Right cardiac atrium (tissue), 5 donors: ENCODE results near the gene OR2AJ1. TPM values are rescaled to one million over a fixed set of nuclear protein-coding genes. Genes with fewer than 3 reads are reported as not detected.

Experiments used
- ATAC-seq, 2 donors: fragments of 200-7000 bp; cut with Tn5 transposase; one replicate each; pipeline versions ENCODE4 v1.8.0 to v1.9.1; 2020; ENCODE audit warnings: moderate library complexity in 2 of 2, mild to moderate bottlenecking in 1 of 2
- DNase-seq, 3 donors: peaks; one replicate each; pipeline ENCODE4 v3.0.0-alpha.2; 2020
- H3K27ac ChIP-seq: one replicate; pipeline ENCODE4 v1.5.1; 2013; ENCODE audit warnings: mild to moderate bottlenecking, low read length, control low read depth, moderate library complexity
- H3K27me3 ChIP-seq: one replicate; pipeline ENCODE4 v1.6.1; 2013; ENCODE audit not compliant: control insufficient read depth, insufficient read depth
- H3K4me1 ChIP-seq: one replicate; pipeline ENCODE4 v1.6.1; 2013; ENCODE audit warnings: low read length; ENCODE audit not compliant: control insufficient read depth, insufficient read depth
- H3K4me3 ChIP-seq: one replicate; pipeline ENCODE4 v1.5.1; 2013; ENCODE audit warnings: low read length, control low read depth
- H3K9me3 ChIP-seq: one replicate; pipeline ENCODE4 v1.6.1; 2013; ENCODE audit warnings: low read length; ENCODE audit not compliant: control insufficient read depth
- WGBS: extraction: QIAGEN DNeasy Blood & Tissue Kit; methylation state at CpG from one replicate; pipeline ENCODE4 v1.1.7; 2013; 5-methylcytosine and 5-hydroxymethylcytosine counted together
- intact Hi-C, 4 donors: fragments of 100-400 bp; cut with DNase I; formaldehyde crosslinking; loops; one replicate each; pipeline versions ENCODE4 v1.11.0 to v1.14.0; 2022 to 2023
- polyA plus RNA-seq: library from polyadenylated mRNA; stranded (reverse); fragments of 200-250 nt; gene quantifications from one replicate; pipeline ENCODE4 v1.2.3, GENCODE V29; 2013
- total RNA-seq, 4 donors: library from RNA; stranded (reverse); fragmentation: NEBNext Ultra II Directional; extraction: Animal tissue kit (Norgen Biotek cat#: 25700); gene quantifications; one replicate each; pipeline ENCODE4 v1.2.1, GENCODE V29; 2021
- donor health status: healthy with polysubstance abuse.
- donor health status: DM: no; HTN: yes; CAD: no.
- donor health status: DM: no; HTN: no; CAD: no.
- donor health status: DM: no; HTN: yes; CAD: no; lungs with severe emphysema.
- donor health status: DM: yes; HTN: yes; CAD: no.

OR2AJ1 gene
- total and polyA plus RNA-seq, 5 donors = not detected

GRCh38 chr1:247962911-247963588, 38.4 kb downstream of the OR2AJ1 start:
- ATAC-seq (no peak), DNase-seq (no peak)
- H3K4me1 ChIP-seq = no peaks in the 10 kb centered on the region
- H3K27me3 ChIP-seq = no peaks in the 10 kb centered on the region
- no peak overlapping the region for H3K27ac ChIP-seq
- 61% methylated on average over 4 of the region's 4 CpGs for WGBS
- no peak overlapping the region for H3K4me3 ChIP-seq
- no peaks in the 10 kb centered on the region for H3K9me3 ChIP-seq
- intact Hi-C loops = no loop called here

DNA sequence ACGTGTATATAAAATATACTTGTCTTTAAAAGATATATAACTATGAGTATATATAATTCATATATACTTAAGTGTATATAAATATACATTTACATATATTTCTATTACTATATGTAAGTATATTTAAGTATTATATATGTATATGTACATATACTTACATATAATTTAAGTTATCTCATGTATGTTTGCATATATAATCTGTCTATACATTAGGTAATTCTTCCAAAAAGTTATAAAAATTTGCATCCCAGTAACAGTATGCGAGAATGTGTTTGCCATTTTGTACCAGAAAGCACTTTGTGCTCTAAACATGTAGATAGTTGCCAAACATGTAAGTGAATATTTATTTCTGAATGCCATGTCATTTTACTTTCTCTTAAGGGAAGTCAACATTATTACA, 40.2 kb downstream of the OR2AJ1 start, which contains the start of gene OR2AK2:
Gene OR2AK2 (plus strand): TSS at position 301 of the 400 bp plus-strand sequence. CDS start 144 bp downstream, outside the sequence.
- Histone ChIP-seq H3K27ac (no peak within 1 kb of the TSS), H3K9me3 (no peaks in the 10 kb centered on the region), H3K4me3 (no peak within 1 kb of the TSS), H3K4me1 (no peaks in the 10 kb centered on the region), H3K27me3 (no peaks in the 10 kb centered on the region)
- no peak for DNase-seq
- intact Hi-C loops = no loop called here
- 76% methylated on average over 2 of the region's 2 CpGs for WGBS
- no peak for ATAC-seq

DNA sequence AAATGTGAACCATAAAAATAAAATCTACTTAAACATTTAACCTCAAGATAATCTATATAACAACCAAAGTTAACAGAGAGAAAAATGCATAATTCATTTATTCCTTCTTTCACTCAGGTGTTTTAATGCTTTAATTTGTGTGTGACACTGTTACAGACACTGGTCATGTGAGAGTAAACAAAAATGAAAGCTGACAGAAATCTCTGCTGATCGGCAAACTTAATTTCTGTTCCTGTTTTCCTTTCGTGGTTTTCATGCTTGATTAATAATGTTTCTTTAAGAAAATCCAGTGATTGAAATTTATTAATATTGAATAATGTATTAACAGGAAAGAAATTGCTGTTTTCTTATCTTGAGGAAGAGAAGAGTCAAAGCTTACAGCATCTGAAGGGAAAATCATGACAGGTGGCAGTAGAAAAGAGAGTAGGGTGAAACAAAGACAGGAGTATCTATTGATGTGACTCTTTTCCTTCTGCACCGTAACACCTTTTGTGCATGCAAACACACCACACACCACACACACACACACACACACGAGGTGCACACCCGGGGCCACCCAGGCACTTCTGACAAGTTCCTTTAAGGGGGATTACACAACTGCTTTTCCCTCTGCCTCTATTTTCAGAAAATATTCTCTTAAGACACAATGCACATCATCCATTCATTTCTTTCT, 42.0 kb downstream of the OR2AJ1 start:
- no peak overlapping the region for H3K27ac ChIP-seq
- H3K4me3 ChIP-seq = no peak overlapping the region
- intact Hi-C loops = no loop called here
- ATAC-seq (no peak), DNase-seq (no peak)
- 73% methylated on average over 5 of the region's 5 CpGs for WGBS
- no peaks in the 10 kb centered on the region for H3K9me3 ChIP-seq
- H3K27me3 ChIP-seq = no peaks in the 10 kb centered on the region
- H3K4me1 ChIP-seq = no peaks in the 10 kb centered on the region

Other genes starting within 250 kb of the OR2AJ1 start
- not detected for gene OR13G1, start 245.2 kb upstream of the OR2AJ1 start, total RNA-seq
- gene OR13G1, start 245.2 kb upstream of the OR2AJ1 start, polyA plus RNA-seq = not detected
- not detected for gene OR6F1, start 208.2 kb upstream of the OR2AJ1 start, total RNA-seq
- not detected for gene OR6F1, start 208.2 kb upstream of the OR2AJ1 start, polyA plus RNA-seq
- gene OR14K1, start 186.3 kb upstream of the OR2AJ1 start, total RNA-seq = not detected
- not detected for gene OR14K1, start 186.3 kb upstream of the OR2AJ1 start, polyA plus RNA-seq
- not detected for gene OR14A2, start 176.7 kb upstream of the OR2AJ1 start, total RNA-seq
- not detected for gene OR14A2, start 176.7 kb upstream of the OR2AJ1 start, polyA plus RNA-seq
- not detected for gene OR1C1, start 164.3 kb upstream of the OR2AJ1 start, total RNA-seq
- gene OR1C1, start 164.3 kb upstream of the OR2AJ1 start, polyA plus RNA-seq = not detected
- gene OR14A16, start 100.8 kb upstream of the OR2AJ1 start, total RNA-seq = not detected
- gene OR14A16, start 100.8 kb upstream of the OR2AJ1 start, polyA plus RNA-seq = not detected
- gene OR11L1, start 83.0 kb upstream of the OR2AJ1 start, total RNA-seq = not detected
- not detected for gene OR11L1, start 83.0 kb upstream of the OR2AJ1 start, polyA plus RNA-seq
- under 1 TPM; 0.25 to 0.56 (median 0.47) TPM for gene TRIM58, start 67.7 kb upstream of the OR2AJ1 start, total RNA-seq
- 0.07 TPM for gene TRIM58, start 67.7 kb upstream of the OR2AJ1 start, polyA plus RNA-seq
- gene OR2W3, start 29.3 kb upstream of the OR2AJ1 start, total RNA-seq = under 1 TPM in 1 of 4 donors, not detected in 3; 0.26 TPM
- gene OR2W3, start 29.3 kb upstream of the OR2AJ1 start, polyA plus RNA-seq = not detected
- not detected for gene OR2T8, start 4.6 kb upstream of the OR2AJ1 start, total RNA-seq
- gene OR2T8, start 4.6 kb upstream of the OR2AJ1 start, polyA plus RNA-seq = not detected
- not detected for gene OR2L8, start 24.0 kb downstream of the OR2AJ1 start, total RNA-seq
- gene OR2L8, start 24.0 kb downstream of the OR2AJ1 start, polyA plus RNA-seq = not detected
- not detected for gene OR2AK2, start 40.3 kb downstream of the OR2AJ1 start, total RNA-seq
- gene OR2AK2, start 40.3 kb downstream of the OR2AJ1 start, polyA plus RNA-seq = not detected
- gene OR2L5, start 88.8 kb downstream of the OR2AJ1 start, total RNA-seq = not detected
- not detected for gene OR2L5, start 88.8 kb downstream of the OR2AJ1 start, polyA plus RNA-seq
- under 1 TPM in 1 of 4 donors, not detected in 3; 0.14 TPM for gene OR2L2, start 105.2 kb downstream of the OR2AJ1 start, total RNA-seq
- not detected for gene OR2L2, start 105.2 kb downstream of the OR2AJ1 start, polyA plus RNA-seq
- gene OR2L3, start 121.9 kb downstream of the OR2AJ1 start, total RNA-seq = not detected
- gene OR2L3, start 121.9 kb downstream of the OR2AJ1 start, polyA plus RNA-seq = not detected
- gene OR2L13, start 170.3 kb downstream of the OR2AJ1 start, total RNA-seq = not detected
- not detected for gene OR2L13, start 170.3 kb downstream of the OR2AJ1 start, polyA plus RNA-seq
- not detected for gene OR2M5, start 220.3 kb downstream of the OR2AJ1 start, total RNA-seq
- not detected for gene OR2M5, start 220.3 kb downstream of the OR2AJ1 start, polyA plus RNA-seq
- not detected for gene OR2M2, start 249.9 kb downstream of the OR2AJ1 start, total RNA-seq
- gene OR2M2, start 249.9 kb downstream of the OR2AJ1 start, polyA plus RNA-seq = not detected